CD4-positive, alpha-beta memory T cell (primary cell): ENCODE data around the gene ZNF277. TPM values are rescaled to one million over a fixed set of nuclear protein-coding genes. Genes with fewer than 3 reads are reported as not detected.
A peak's percentile ranks its signal among the peaks of the same experiment; 100 is the strongest.

Source experiments
- CTCF ChIA-PET: fragments of 350-600 bp; sonication (Branson Sonifier 250); formaldehyde crosslinking; loops from one replicate; lab custom pipeline; 2021; ENCODE audit warnings: inconsistent platforms; ENCODE audit not compliant: partially characterized antibody; lab: Charles Lee
- POLR2A ChIA-PET: fragments of 350-600 bp; sonication (Branson Sonifier 250); formaldehyde crosslinking; loops from one replicate; lab custom pipeline; 2021; ENCODE audit not compliant: partially characterized antibody; lab: Charles Lee
- DNase-seq, 5 donors: peaks; one replicate each; pipeline versions ENCODE4 v3.0.0 to v3.0.0-alpha.2; 2020 to 2022; ENCODE audit warnings: mixed read lengths in 1 of 5
- H3K27ac ChIP-seq: one replicate; pipeline ENCODE4 v1.7.0; 2013; ENCODE audit warnings: low read depth, low read length
- H3K27me3 ChIP-seq: 2 replicates; pipeline ENCODE4 v1.7.0; 2013; ENCODE audit warnings: mild to moderate bottlenecking, low read length, moderate library complexity; ENCODE audit not compliant: insufficient read depth
- H3K36me3 ChIP-seq: 2 replicates; pipeline ENCODE4 v1.7.0; 2013; ENCODE audit warnings: mild to moderate bottlenecking, low read length, moderate library complexity; ENCODE audit not compliant: insufficient read depth
- H3K4me1 ChIP-seq: 2 replicates; pipeline ENCODE4 v1.7.0; 2013; ENCODE audit warnings: mild to moderate bottlenecking, low read length, moderate library complexity; ENCODE audit not compliant: insufficient read depth
- H3K4me3 ChIP-seq, 2 donors: one replicate each; pipeline ENCODE4 v1.7.0; 2013; ENCODE audit warnings: low read length in 2 of 2, mild to moderate bottlenecking in 1 of 2
- H3K9me3 ChIP-seq, 2 donors: one replicate each; pipeline ENCODE4 v1.7.0; 2013; ENCODE audit warnings: low read length in 2 of 2, control low read depth in 1 of 2; ENCODE audit not compliant: control insufficient read depth in 1 of 2
- H3K27ac Mint-ChIP-seq, 7 donors: one replicate each; pipeline ENCODE4 v1.8.0; 2020 to 2021; ENCODE audit warnings: mixed read lengths in 7 of 7, mild to moderate bottlenecking in 6 of 7, inconsistent platforms in 3 of 7, moderate library complexity in 3 of 7
- H3K27me3 Mint-ChIP-seq, 2 donors: one replicate each; pipeline ENCODE4 v1.8.0; 2020 to 2021; ENCODE audit warnings: mixed read lengths in 2 of 2
- H3K36me3 Mint-ChIP-seq, 2 donors: one replicate each; pipeline ENCODE4 v1.8.0; 2020 to 2021; ENCODE audit warnings: mixed read lengths in 2 of 2, inconsistent platforms in 1 of 2, mild to moderate bottlenecking in 1 of 2
- H3K4me1 Mint-ChIP-seq, 4 donors: one replicate each; pipeline ENCODE4 v1.8.0; 2020 to 2021; ENCODE audit warnings: mixed read lengths in 4 of 4, mild to moderate bottlenecking in 1 of 4
- H3K4me3 Mint-ChIP-seq, 8 donors: one replicate each; pipeline ENCODE4 v1.8.0; 2020 to 2021; ENCODE audit warnings: mixed read lengths in 8 of 8, mild to moderate bottlenecking in 7 of 8, moderate library complexity in 6 of 8, inconsistent platforms in 3 of 8
- H3K9me3 Mint-ChIP-seq, 8 donors: one replicate each; pipeline ENCODE4 v1.8.0; 2020 to 2021; ENCODE audit warnings: mixed read lengths in 8 of 8, mild to moderate bottlenecking in 5 of 8, inconsistent platforms in 3 of 8, moderate library complexity in 1 of 8
- intact Hi-C: fragments of 100-400 bp; cut with micrococcal nuclease; formaldehyde crosslinking; loops from one replicate; pipeline ENCODE4 v1.15.1; 2023
- polyA plus RNA-seq, 2 donors: library from polyadenylated mRNA; unstranded; fragments of 300-500 nt; fragmentation: Illumina TruSeq; gene quantifications; one replicate each; pipeline ENCODE4 v1.2.3, GENCODE V29; 2021
- total RNA-seq, 2 experiments: library from RNA; stranded (reverse); gene quantifications; one replicate each; pipeline ENCODE4 v1.2.3, GENCODE V29; 2021

The ZNF277 gene
- total and polyA plus RNA-seq, 4 experiments from 2014 or later, result 19.7 to 31.4 (median 25.9) TPM

DNA sequence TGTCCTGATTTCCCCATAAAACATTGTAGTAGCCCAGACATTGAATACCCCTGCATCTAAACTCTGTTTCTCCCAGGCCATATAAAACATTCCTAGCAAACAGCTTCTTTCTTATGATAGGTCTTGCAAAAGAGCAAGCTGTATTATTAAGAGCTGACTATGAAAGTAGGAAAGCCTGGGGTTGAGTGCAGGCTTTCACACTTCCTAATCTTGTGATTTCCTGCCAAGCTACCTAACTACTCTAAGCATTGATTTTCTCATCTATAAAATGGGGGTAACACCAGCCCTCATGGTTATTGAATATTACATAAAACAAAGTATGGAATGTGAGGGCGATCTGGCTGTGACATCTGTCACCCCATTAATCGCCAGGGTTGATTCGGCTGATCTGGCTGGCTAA, 81.8 kb downstream of the ZNF277 start:
- Mint-ChIP-seq H3K4me1 (peaks cover 8 to 18% (median 10%) of the 10 kb centered on the region in 4 donors), H3K27me3 (no peaks in the 10 kb centered on the region), H3K9me3 (no peaks in the 10 kb centered on the region), H3K27ac (no peak overlapping the region), H3K4me3 (no peak overlapping the region), H3K36me3 (peaks cover 27 to 32% of the 10 kb centered on the region in 2 donors)
- intact Hi-C loops, result no loop called here
- peaks cover 9% of the 10 kb centered on the region for H3K4me1 ChIP-seq
- no peak for DNase-seq
- no peaks in the 10 kb centered on the region for H3K36me3 ChIP-seq
- no peaks in the 10 kb centered on the region for H3K9me3 ChIP-seq
- H3K4me3 ChIP-seq, result no peak overlapping the region
- H3K27me3 ChIP-seq, result no peaks in the 10 kb centered on the region
- ChIA-PET CTCF (no interaction called here), POLR2A (no interaction called here)
- no peak overlapping the region for H3K27ac ChIP-seq

DNA sequence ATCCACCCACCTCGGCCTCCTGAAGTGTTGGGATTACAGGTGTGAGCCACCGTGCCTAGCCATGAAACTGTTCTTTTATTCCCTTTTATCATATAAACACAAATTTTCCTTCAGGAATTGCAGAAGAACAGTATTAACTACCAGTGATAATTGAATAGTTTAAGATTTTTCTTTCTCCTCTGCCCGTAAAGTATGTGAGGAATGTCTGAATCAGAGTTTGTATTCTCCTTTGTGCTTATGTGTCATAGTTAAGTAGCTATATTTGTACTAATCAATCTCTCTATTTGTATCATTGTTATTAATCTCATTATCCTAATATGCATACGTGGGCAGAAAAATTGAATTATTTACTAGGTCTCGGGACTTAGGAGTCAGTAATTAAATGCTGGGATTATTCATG, 83.6 kb downstream of the ZNF277 start:
- DNase-seq, result no peak
- peaks cover 7 to 17% (median 10%) of the 10 kb centered on the region in 4 donors for H3K4me1 Mint-ChIP-seq
- H3K27me3 Mint-ChIP-seq, result no peaks in the 10 kb centered on the region
- no peaks in the 10 kb centered on the region for H3K9me3 ChIP-seq
- no peak overlapping the region for H3K27ac ChIP-seq
- ChIA-PET POLR2A (no interaction called here), CTCF (no interaction called here)
- H3K27me3 ChIP-seq, result no peaks in the 10 kb centered on the region
- H3K4me3 Mint-ChIP-seq, result no peak overlapping the region
- H3K36me3 Mint-ChIP-seq, result peaks cover 29 to 32% of the 10 kb centered on the region in 2 donors
- no peaks in the 10 kb centered on the region for H3K9me3 Mint-ChIP-seq
- no peak overlapping the region for H3K4me3 ChIP-seq
- no peak overlapping the region for H3K27ac Mint-ChIP-seq
- no peaks in the 10 kb centered on the region for H3K36me3 ChIP-seq
- intact Hi-C loops, result no loop called here
- peaks cover 9% of the 10 kb centered on the region for H3K4me1 ChIP-seq

DNA sequence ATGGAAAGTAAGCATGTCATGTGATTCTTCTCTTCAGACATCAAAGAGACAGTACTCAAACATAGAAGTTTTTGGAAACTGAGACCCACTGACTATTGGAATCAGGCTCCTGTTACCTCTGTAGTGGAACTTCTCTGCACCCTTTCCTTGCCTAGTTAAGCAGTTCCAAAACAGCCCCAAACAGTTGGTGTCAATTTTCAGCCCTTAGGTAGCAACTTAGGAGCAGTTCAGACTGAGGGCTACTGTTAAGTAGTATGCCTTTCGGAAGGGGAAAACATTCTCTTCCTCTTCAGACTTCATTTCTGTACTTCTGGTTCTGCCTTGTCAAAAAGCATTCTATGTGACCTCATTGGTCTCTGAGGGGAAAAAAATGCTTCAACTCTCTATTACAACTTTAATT, 85.7 kb downstream of the ZNF277 start:
- no peak overlapping the region for H3K4me3 ChIP-seq
- intact Hi-C loops, result no loop called here

DNA sequence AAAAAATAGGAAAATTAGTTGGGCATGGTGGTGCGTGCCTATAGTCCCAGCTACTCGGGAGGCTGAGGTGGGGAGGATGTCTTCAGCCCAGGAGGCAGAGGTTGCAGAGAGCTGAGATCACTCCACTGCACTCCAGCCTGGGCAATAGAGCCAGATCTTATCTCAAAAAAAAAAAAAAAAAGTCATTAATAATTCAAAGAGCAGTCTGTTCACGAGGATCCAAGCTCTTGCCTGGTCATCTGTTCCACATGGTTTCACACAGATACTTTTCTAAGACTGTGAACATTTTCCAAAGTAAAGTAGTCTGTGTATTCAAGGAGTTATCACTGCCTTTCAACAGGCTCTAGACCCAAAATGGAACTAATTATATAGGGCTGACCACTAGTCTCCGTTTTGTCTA, 86.9 kb downstream of the ZNF277 start:
- CTCF ChIA-PET, result no interaction called here
- intact Hi-C loops, result no loop called here
- no peaks in the 10 kb centered on the region for H3K36me3 ChIP-seq
- Mint-ChIP-seq H3K4me1 (peaks cover 0 to 5% (median under 1%) of the 10 kb centered on the region in 4 donors), H3K36me3 (peaks cover 25 to 33% of the 10 kb centered on the region in 2 donors), H3K27me3 (no peaks in the 10 kb centered on the region), H3K27ac (no peak overlapping the region), H3K4me3 (no peak overlapping the region), H3K9me3 (no peaks in the 10 kb centered on the region)
- H3K9me3 ChIP-seq, result no peaks in the 10 kb centered on the region
- H3K27me3 ChIP-seq, result no peaks in the 10 kb centered on the region
- POLR2A ChIA-PET, result no interaction called here
- H3K4me1 ChIP-seq, result no peaks in the 10 kb centered on the region
- H3K27ac ChIP-seq, result no peak overlapping the region
- no peak overlapping the region for H3K4me3 ChIP-seq
- no peak for DNase-seq

More for the DNA sequence above, 85.7 kb downstream of the ZNF277 start:
- POLR2A ChIA-PET, result no interaction called here
- Mint-ChIP-seq H3K9me3 (no peaks in the 10 kb centered on the region), H3K4me3 (no peak overlapping the region), H3K27me3 (no peaks in the 10 kb centered on the region), H3K36me3 (peaks cover 25 to 33% of the 10 kb centered on the region in 2 donors), H3K27ac (peak overlapping the region in 1 of 7 donors; percentile 44), H3K4me1 (peaks cover 0 to 5% (median under 1%) of the 10 kb centered on the region in 4 donors)
- Histone ChIP-seq H3K27ac (no peak overlapping the region), H3K9me3 (no peaks in the 10 kb centered on the region), H3K27me3 (no peaks in the 10 kb centered on the region), H3K36me3 (no peaks in the 10 kb centered on the region), H3K4me1 (no peaks in the 10 kb centered on the region)
- CTCF ChIA-PET, result no interaction called here
- DNase-seq, result no peak

DNA sequence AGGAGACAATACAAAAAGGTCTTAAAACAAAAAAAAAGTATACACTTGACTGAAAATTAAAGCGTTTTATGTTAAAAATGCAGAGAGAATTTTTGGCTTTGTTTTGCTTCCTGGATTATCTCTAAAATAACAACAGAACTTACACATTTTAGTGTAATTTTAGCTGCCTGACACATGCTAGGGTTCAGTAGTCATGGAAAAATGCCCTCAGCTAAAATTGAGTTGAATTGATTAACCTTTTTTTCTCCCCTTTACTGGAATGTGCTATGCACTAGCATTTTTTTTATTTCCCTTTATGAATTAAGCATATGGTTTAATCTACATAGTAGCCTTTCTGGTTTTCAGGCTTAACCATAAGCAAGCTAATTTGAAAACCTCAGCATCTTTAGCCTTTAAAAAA, 89.9 kb downstream of the ZNF277 start:
- Mint-ChIP-seq H3K4me1 (peaks cover 0 to 5% (median under 1%) of the 10 kb centered on the region in 4 donors), H3K4me3 (no peak overlapping the region), H3K9me3 (no peaks in the 10 kb centered on the region), H3K36me3 (peaks cover 30 to 36% of the 10 kb centered on the region in 2 donors), H3K27ac (no peak overlapping the region), H3K27me3 (no peaks in the 10 kb centered on the region)
- intact Hi-C loops, result no loop called here
- DNase-seq, result no peak
- Histone ChIP-seq H3K4me1 (no peaks in the 10 kb centered on the region), H3K4me3 (no peak overlapping the region), H3K27me3 (no peaks in the 10 kb centered on the region), H3K9me3 (no peaks in the 10 kb centered on the region), H3K27ac (no peak overlapping the region), H3K36me3 (no peaks in the 10 kb centered on the region)
- POLR2A ChIA-PET, result no interaction called here
- CTCF ChIA-PET, result no interaction called here

DNA sequence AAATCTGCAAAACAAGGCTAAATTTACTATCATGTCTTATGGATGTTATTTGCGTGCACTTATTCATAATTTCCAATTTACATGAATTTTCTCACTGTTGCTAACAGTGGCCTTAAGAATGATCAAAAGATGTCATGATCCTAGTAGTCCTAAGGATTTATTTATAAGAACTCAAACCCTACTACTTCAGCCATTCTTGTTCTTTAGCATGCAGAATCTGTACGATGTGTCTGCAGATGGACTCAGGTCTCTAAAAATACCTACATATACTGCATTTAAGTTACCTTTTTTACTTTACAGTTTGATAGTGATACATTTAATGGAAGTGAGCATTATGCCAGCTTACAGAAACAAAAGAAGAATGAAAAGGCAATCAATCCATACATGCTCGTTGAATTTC, 91.2 kb downstream of the ZNF277 start:
- H3K9me3 Mint-ChIP-seq, result no peaks in the 10 kb centered on the region
- no peaks in the 10 kb centered on the region for H3K36me3 ChIP-seq
- peaks cover 7% of the 10 kb centered on the region for H3K4me1 ChIP-seq
- no peaks in the 10 kb centered on the region for H3K9me3 ChIP-seq
- intact Hi-C loops, result no loop called here
- H3K36me3 Mint-ChIP-seq, result peaks cover 24% of the 10 kb centered on the region in 2 donors
- ChIA-PET CTCF (no interaction called here), POLR2A (no interaction called here)
- H3K27ac Mint-ChIP-seq, result no peak overlapping the region
- no peak overlapping the region for H3K4me3 Mint-ChIP-seq
- no peak overlapping the region for H3K27ac ChIP-seq
- no peak overlapping the region for H3K4me3 ChIP-seq
- no peaks in the 10 kb centered on the region for H3K27me3 ChIP-seq
- peaks cover 4 to 16% (median 5%) of the 10 kb centered on the region in 4 donors for H3K4me1 Mint-ChIP-seq
- H3K27me3 Mint-ChIP-seq, result no peaks in the 10 kb centered on the region
- DNase-seq, result no peak

DNA sequence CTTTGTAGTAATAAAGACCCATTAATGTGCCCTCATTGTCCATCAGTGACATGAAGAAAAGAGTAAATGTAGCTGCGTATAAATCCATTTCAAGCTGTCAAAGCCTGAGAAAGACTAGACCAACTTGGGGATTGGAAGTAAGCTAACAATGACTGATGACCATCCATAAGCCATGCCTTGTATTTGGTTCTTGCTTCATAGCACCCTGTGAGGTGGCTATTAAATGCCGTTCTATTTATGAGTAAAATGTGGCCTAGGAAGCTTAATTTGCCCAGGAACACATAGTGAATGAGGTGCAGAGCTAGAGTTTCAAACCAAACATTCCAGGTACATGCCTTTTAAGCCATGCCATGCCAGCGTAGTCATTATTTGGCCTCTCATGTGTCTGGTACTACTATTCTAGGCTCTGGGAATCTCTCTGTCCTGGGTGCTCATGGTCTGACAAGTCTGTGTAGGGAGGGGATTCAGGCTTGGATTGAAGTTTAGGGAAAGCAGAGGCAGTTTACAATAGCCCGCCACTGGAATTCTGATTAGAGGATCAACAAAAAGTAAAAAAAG, 92.1 kb downstream of the ZNF277 start:
- H3K36me3 ChIP-seq, result no peaks in the 10 kb centered on the region
- H3K36me3 Mint-ChIP-seq, result peaks cover 24 to 26% of the 10 kb centered on the region in 2 donors
- H3K9me3 ChIP-seq, result no peaks in the 10 kb centered on the region
- no peak for DNase-seq
- ChIA-PET CTCF (interaction anchor here (1.1 kb wide), 1 partner anchor 124 kb away, joined by 3 read pairs; no protein-coding TSS in a partner anchor), POLR2A (no interaction called here)
- H3K4me3 ChIP-seq, result no peak overlapping the region
- intact Hi-C loops, result no loop called here
- no peaks in the 10 kb centered on the region for H3K9me3 Mint-ChIP-seq
- H3K27ac Mint-ChIP-seq, result no peak overlapping the region
- H3K27me3 Mint-ChIP-seq, result no peaks in the 10 kb centered on the region
- no peak overlapping the region for H3K27ac ChIP-seq
- H3K4me1 ChIP-seq, result peaks cover 9% of the 10 kb centered on the region
- H3K4me1 Mint-ChIP-seq, result peaks cover 6 to 18% (median 7%) of the 10 kb centered on the region in 4 donors
- no peak overlapping the region for H3K4me3 Mint-ChIP-seq
- H3K27me3 ChIP-seq, result no peaks in the 10 kb centered on the region
